ENCODE data around the gene MITD1. TPM values are rescaled to one million over a fixed set of nuclear protein-coding genes. Genes with fewer than 3 reads are reported as not detected.

The MITD1 gene
- total RNA-seq, 4 donors from 2014 or later: 5.0 to 30.6 (median 24.0) TPM

DNA sequence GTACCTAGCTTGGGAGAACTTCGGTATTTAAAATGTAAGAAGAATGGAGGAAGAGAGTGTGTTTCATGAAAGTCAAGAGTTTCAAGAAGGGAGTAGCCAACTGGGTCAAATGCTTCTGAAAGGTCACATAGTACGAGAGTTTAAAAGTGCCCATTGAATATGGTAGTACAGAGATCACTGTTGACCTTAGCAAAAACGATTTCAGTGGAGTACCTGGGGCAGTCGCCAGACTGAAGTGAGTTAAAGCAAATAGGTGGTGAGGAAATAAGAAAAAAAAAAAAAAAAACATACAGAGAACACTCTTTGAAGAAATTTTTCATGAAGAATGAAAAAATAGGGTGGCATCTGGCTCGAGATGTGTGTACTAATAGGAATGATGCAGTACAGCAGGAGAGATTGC is 14.6 kb downstream of the MITD1 start:
- WGBS, 2 donors (ENCODE audit: low coverage in 1 of 2): 84 to 85% methylated on average over 5 of the region's 5 CpGs
- Histone ChIP-seq H3K4me3 (no peak overlapping the region), H3K9me3 (no peaks in the 10 kb centered on the region), H3K36me3 (peaks cover 0 to 32% (median 12%) of the 10 kb centered on the region in 4 donors), H3K27me3 (no peaks in the 10 kb centered on the region), H3K27ac (no peak overlapping the region), H3K4me1 (no peaks in the 10 kb centered on the region)
- no peak for TF ChIP-seq POLR2A (IDR thresholded peaks at IDR 0.05)
- TF ChIP-seq POLR2AphosphoS5 (IDR thresholded peaks at IDR 0.05): no peak
- no peak for TF ChIP-seq CTCF (IDR thresholded peaks at IDR 0.05)
- no peak for TF ChIP-seq EP300 (IDR thresholded peaks at IDR 0.05; ENCODE audit: low read depth)
- in situ Hi-C loops (cut with MboI; ENCODE audit: low pct_ligation_motif_present in 1 of 4, low pct_unique_long_range_greater_than_20kb in 1 of 4, low sequenced_read_pairs in 3 of 4) (no loop called here), intact Hi-C loops (cut with DNase I; ENCODE audit: low total_unique reads) (no loop called here)
- no peak for DNase-seq

DNA sequence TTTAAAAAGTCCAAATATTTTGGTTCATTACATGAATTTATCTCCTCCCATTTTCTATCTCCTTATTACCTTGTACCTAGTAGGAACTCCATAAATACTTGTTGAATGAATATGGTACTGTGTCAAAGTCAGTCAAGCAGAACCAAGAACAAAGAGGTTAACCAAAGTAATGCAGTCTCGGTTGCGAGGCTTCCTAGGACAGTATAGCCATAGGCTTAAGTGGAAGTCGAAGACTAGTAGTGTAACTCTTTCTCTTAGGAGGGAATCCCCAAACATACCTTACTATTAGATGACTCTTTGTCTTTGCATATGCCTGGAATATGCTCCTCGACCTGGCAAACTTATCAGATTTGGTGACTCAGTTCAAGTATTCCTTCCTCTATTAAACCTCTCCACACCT is 21.3 kb downstream of the MITD1 start:
- TF ChIP-seq CTCF (IDR thresholded peaks at IDR 0.05) (no peak), POLR2A (IDR thresholded peaks at IDR 0.05) (no peak), EP300 (IDR thresholded peaks at IDR 0.05; ENCODE audit: low read depth) (no peak)
- no peak overlapping the region for H3K4me3 ChIP-seq
- in situ Hi-C loops (cut with MboI; ENCODE audit: low pct_ligation_motif_present in 1 of 4, low pct_unique_long_range_greater_than_20kb in 1 of 4, low sequenced_read_pairs in 3 of 4) (no loop called here), intact Hi-C loops (cut with DNase I; ENCODE audit: low total_unique reads) (no loop called here)
- H3K27ac ChIP-seq: no peak overlapping the region
- WGBS, 2 donors (ENCODE audit: low coverage in 1 of 2): 90 to 92% methylated on average over 4 of the region's 4 CpGs
- H3K9me3 ChIP-seq: no peaks in the 10 kb centered on the region
- H3K36me3 ChIP-seq: no peaks in the 10 kb centered on the region
- no peaks in the 10 kb centered on the region for H3K27me3 ChIP-seq
- DNase-seq: no peak
- H3K4me1 ChIP-seq: peaks cover 5 to 10% (median 8%) of the 10 kb centered on the region in 4 donors

DNA sequence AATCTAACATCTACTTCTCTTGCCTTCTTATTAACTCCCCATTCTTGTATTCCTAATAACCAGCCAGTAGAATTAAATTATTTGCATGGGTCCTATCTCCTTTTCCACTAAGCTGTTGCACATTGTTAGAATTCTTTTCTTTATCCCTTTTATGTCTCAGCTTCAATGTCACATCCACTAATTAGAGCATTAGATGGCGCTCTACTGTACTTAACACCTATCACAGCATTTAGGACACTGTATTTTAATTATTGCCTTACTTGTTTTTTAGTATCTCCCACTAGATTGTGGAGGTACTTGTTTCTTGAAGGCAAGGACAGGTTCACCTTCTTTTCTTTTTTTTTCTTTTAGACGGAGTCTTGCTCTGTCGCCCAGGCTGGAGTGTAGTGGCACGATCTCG is 22.3 kb downstream of the MITD1 start:
- H3K4me1 ChIP-seq: peaks cover 8 to 17% (median 12%) of the 10 kb centered on the region in 4 donors
- WGBS, 2 donors (ENCODE audit: low coverage in 1 of 2): 94% methylated on average over 4 to 5 of the region's 5 CpGs
- H3K36me3 ChIP-seq: no peaks in the 10 kb centered on the region
- no peaks in the 10 kb centered on the region for H3K9me3 ChIP-seq
- no peak for DNase-seq
- intact Hi-C loops (cut with DNase I; ENCODE audit: low total_unique reads) (no loop called here), in situ Hi-C loops (cut with MboI; ENCODE audit: low pct_ligation_motif_present in 1 of 4, low pct_unique_long_range_greater_than_20kb in 1 of 4, low sequenced_read_pairs in 3 of 4) (no loop called here)
- TF ChIP-seq POLR2AphosphoS5 (IDR thresholded peaks at IDR 0.05): no peak
- TF ChIP-seq CTCF (IDR thresholded peaks at IDR 0.05): no peak
- no peak for TF ChIP-seq EP300 (IDR thresholded peaks at IDR 0.05; ENCODE audit: low read depth)
- H3K27ac ChIP-seq: no peak overlapping the region
- no peak overlapping the region for H3K4me3 ChIP-seq
- H3K27me3 ChIP-seq: no peaks in the 10 kb centered on the region

- no peaks in the 10 kb centered on the region for H3K27me3 ChIP-seq
- TF ChIP-seq CTCF (IDR thresholded peaks at IDR 0.05) (no peak), POLR2A (IDR thresholded peaks at IDR 0.05) (no peak), EP300 (IDR thresholded peaks at IDR 0.05; ENCODE audit: low read depth) (no peak), POLR2AphosphoS5 (IDR thresholded peaks at IDR 0.05) (no peak)
Measured at GRCh38 chr2:99156891-99157290, 24.0 kb downstream of the MITD1 start.

More at GRCh38 chr2:99156891-99157290, 24.0 kb downstream of the MITD1 start:
- Histone ChIP-seq H3K36me3 (no peaks in the 10 kb centered on the region), H3K27ac (no peak overlapping the region), H3K4me3 (no peak overlapping the region), H3K9me3 (no peaks in the 10 kb centered on the region), H3K4me1 (peaks cover 8 to 17% (median 12%) of the 10 kb centered on the region in 4 donors)
- 67% methylated on average over 1 of the region's 1 CpG; no CpG with 5 or more reads in 1 of the 2 donors for WGBS, 2 donors (ENCODE audit: low coverage in 1 of 2)
- no peak for DNase-seq
- intact Hi-C loops (cut with DNase I; ENCODE audit: low total_unique reads): no loop called here
- in situ Hi-C loops (cut with MboI; ENCODE audit: low pct_ligation_motif_present in 1 of 4, low pct_unique_long_range_greater_than_20kb in 1 of 4, low sequenced_read_pairs in 3 of 4): no loop called here
